Measurements from ENCODE around the gene MTHFD2L.

- TF ChIP-seq CTCF (IDR thresholded peaks at IDR 0.05 in 8 of 11, conservative IDR thresholded peaks at IDR 0.05 in 3 of 11) (no peak), POLR2A (IDR thresholded peaks at IDR 0.05) (no peak)
Measured at GRCh38 chr4:74112399-74113105, 45.4 kb upstream of the MTHFD2L start.

Measured in spleen (tissue), 7 donors.